Endothelial cell of umbilical vein (primary cell): Measurements from ENCODE around the gene KRT3.

Experiments
- EZH2 ChIP-seq: IDR thresholded peaks from 2 replicates; pipeline ENCODE4 v1.6.1; 2012; ENCODE audit warnings: borderline replicate concordance, low read depth, mild to moderate bottlenecking, moderate library complexity, low read length, inconsistent platforms; ENCODE audit not compliant: severe bottlenecking
- MYC ChIP-seq: IDR thresholded peaks from one replicate; pipeline ENCODE4 v1.6.1; 2011; ENCODE audit warnings: mild to moderate bottlenecking, low read depth, low read length
- POLR2A ChIP-seq: IDR thresholded peaks from 2 replicates; pipeline ENCODE4 v1.6.1; 2012; ENCODE audit warnings: low read depth, mild to moderate bottlenecking, control low read depth, low read length
- POLR2AphosphoS5 ChIP-seq: IDR thresholded peaks from 2 replicates; pipeline ENCODE4 v1.6.1; 2012; ENCODE audit warnings: low read depth, mild to moderate bottlenecking, control low read depth, low read length, moderate library complexity; ENCODE audit not compliant: insufficient read depth
- TF ChIP-seq, protein P1 (sequence below), 2 donors: IDR thresholded peaks; 1 replicate in 1 of 2; 2 replicates in 1 of 2; pipeline ENCODE4 v1.5.1; 2011; ENCODE audit warnings: low read length in 2 of 2, mild to moderate bottlenecking in 2 of 2, moderate library complexity in 2 of 2, control low read depth in 1 of 2, inconsistent platforms in 1 of 2, low read depth in 1 of 2; ENCODE audit not compliant: insufficient read depth in 1 of 2; ENCODE audit errors: extremely low read depth in 1 of 2
- TF ChIP-seq, protein P2 (sequence below): IDR thresholded peaks from 2 replicates; pipeline ENCODE4 v1.6.1; 2011; ENCODE audit not compliant: insufficient read depth, insufficient read length

DNA sequence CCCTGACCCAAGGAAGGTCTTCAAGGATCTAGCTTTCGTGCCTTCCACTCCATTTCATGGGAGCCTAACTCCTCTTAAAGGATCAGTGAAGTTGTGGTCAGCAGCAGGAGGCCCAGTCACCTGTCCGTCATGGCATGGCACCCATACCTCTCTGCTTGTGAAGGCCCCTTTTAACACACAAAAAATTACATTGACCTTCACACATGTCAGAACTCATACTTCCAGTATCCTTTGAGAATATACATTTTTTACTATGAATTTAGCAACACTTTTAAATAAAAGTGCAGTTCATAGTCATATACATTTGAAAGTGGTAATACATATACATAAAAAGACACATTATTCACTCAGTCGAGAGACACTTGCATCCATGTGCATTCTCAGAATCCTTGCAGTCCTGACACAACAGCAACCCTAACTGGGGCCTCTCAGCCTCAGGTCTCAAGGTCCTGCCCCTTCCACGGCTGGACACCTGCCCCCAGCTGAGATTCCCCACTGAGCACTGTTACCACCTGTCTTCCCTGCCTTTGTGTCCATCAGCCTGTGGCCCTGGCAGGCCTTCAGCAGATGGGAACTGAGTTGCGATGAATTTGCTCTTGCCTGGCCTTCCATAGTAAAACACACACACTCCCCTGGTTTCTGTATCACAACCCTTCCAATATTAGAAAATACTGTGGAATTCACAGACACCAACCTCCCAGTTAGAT, 3.7 kb upstream of the KRT3 start:
- TF ChIP-seq, protein P1, sequence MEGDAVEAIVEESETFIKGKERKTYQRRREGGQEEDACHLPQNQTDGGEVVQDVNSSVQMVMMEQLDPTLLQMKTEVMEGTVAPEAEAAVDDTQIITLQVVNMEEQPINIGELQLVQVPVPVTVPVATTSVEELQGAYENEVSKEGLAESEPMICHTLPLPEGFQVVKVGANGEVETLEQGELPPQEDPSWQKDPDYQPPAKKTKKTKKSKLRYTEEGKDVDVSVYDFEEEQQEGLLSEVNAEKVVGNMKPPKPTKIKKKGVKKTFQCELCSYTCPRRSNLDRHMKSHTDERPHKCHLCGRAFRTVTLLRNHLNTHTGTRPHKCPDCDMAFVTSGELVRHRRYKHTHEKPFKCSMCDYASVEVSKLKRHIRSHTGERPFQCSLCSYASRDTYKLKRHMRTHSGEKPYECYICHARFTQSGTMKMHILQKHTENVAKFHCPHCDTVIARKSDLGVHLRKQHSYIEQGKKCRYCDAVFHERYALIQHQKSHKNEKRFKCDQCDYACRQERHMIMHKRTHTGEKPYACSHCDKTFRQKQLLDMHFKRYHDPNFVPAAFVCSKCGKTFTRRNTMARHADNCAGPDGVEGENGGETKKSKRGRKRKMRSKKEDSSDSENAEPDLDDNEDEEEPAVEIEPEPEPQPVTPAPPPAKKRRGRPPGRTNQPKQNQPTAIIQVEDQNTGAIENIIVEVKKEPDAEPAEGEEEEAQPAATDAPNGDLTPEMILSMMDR (IDR thresholded peaks at IDR 0.05; ENCODE audit: extremely low read depth in 1 of 2, insufficient read depth in 1 of 2, low read depth in 1 of 2, low read length in 2 of 2) = no peak
- TF ChIP-seq, protein P2, sequence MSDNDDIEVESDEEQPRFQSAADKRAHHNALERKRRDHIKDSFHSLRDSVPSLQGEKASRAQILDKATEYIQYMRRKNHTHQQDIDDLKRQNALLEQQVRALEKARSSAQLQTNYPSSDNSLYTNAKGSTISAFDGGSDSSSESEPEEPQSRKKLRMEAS = no peak
- no peak for TF ChIP-seq POLR2A
- no peak for TF ChIP-seq EZH2
- no peak for TF ChIP-seq MYC
- TF ChIP-seq POLR2AphosphoS5 = no peak
